DOHH2 (cell line): ENCODE measurements around the gene LRRC8B.

ENCODE experiments used
- CTCF ChIP-seq: fragments of 200-600 bp; sonication (generic); IDR thresholded peaks from one replicate; pipeline ENCODE4 v1.5.1; 2014; ENCODE audit warnings: antibody characterized with exemption, mild to moderate bottlenecking, low read depth, low read length; ENCODE audit not compliant: poor library complexity, severe bottlenecking
- EZH2phosphoT487 ChIP-seq: fragments of 200-600 bp; sonication (generic); IDR thresholded peaks from 2 replicates; pipeline ENCODE4 v1.6.1; 2017; ENCODE audit warnings: borderline replicate concordance, mild to moderate bottlenecking, antibody characterized with exemption, low read length, moderate library complexity, mixed read lengths

- TF ChIP-seq CTCF (no peak), EZH2phosphoT487 (no peak)
Measured at GRCh38 chr1:89643577-89643976, 118.9 kb downstream of the LRRC8B start.
